Liver (tissue), 3 donors: ENCODE data around the gene PYGO2.

Source experiments
- EGR1 ChIP-seq, 2 donors: IDR thresholded peaks; 2 replicates each; pipeline ENCODE4 v1.6.1; 2016 to 2018; ENCODE audit warnings: antibody characterized with exemption in 2 of 2, low read depth in 2 of 2
- GABPA ChIP-seq, 2 donors: IDR thresholded peaks in 1 of 2; conservative IDR thresholded peaks in 1 of 2; 2 replicates each; pipeline ENCODE4 v1.6.1; 2016; ENCODE audit warnings: antibody characterized with exemption in 2 of 2, mild to moderate bottlenecking in 1 of 2, moderate library complexity in 1 of 2
- JUND ChIP-seq, 2 donors: IDR thresholded peaks; 2 replicates each; pipeline ENCODE4 v1.6.1; 2016; ENCODE audit warnings: antibody characterized with exemption in 2 of 2
- TF ChIP-seq, protein P1 (sequence below): fragments of 150-350 bp; IDR thresholded peaks from 2 replicates; pipeline ENCODE4 v1.5.1; 2017; ENCODE audit warnings: improper control_type of control experiment, low read depth, low read length; ENCODE audit not compliant: missing input control
- TF ChIP-seq, protein P2 (sequence below): IDR thresholded peaks from 2 replicates; pipeline ENCODE4 v1.6.1; 2016; ENCODE audit warnings: antibody characterized with exemption, mild to moderate bottlenecking
- donor health status: healthy.
- donor health status: healthy.

DNA sequence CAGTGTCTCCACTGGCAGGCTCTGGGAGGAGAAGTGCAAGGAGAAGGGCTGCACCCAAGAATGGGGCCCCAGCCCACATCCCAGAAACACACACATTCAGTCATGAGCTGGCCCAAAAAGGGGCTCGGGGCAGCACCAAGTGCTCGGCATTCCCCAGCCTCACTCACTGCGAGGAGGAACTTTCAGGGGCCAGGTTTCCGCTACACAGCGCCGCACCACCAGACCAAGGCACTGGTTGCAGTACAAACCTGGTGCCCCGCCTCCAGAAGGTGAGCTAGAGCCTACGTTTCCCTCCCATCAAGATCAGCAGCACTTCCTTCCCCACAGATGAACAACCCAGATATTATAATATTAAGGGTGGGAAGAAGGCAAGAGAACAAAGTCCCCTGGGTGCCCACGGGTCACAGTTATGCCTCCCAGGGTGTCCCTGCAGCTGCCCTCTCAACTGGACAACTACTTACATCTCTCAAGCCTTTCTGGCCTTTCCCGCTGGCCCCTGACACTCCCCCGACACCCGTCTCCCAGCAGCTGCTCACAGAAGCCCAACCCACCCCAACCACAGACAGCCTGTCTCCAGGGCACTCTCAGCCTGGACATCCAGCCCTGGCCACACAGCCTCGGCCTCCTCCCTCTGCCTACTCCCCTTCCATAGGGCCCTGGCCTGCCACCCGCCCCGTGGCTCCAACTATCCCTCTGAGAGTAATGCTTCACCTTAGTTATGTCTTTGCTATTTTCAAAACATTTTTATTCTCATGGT lies 9.5 kb downstream of the PYGO2 start:
- TF ChIP-seq, protein P1, sequence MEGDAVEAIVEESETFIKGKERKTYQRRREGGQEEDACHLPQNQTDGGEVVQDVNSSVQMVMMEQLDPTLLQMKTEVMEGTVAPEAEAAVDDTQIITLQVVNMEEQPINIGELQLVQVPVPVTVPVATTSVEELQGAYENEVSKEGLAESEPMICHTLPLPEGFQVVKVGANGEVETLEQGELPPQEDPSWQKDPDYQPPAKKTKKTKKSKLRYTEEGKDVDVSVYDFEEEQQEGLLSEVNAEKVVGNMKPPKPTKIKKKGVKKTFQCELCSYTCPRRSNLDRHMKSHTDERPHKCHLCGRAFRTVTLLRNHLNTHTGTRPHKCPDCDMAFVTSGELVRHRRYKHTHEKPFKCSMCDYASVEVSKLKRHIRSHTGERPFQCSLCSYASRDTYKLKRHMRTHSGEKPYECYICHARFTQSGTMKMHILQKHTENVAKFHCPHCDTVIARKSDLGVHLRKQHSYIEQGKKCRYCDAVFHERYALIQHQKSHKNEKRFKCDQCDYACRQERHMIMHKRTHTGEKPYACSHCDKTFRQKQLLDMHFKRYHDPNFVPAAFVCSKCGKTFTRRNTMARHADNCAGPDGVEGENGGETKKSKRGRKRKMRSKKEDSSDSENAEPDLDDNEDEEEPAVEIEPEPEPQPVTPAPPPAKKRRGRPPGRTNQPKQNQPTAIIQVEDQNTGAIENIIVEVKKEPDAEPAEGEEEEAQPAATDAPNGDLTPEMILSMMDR, result no peak
- TF ChIP-seq GABPA (IDR thresholded peaks at IDR 0.05 in 1 of 2, conservative IDR thresholded peaks at IDR 0.05 in 1 of 2), result no peak
- TF ChIP-seq EGR1 (IDR thresholded peaks at IDR 0.05; ENCODE audit: low read depth in 2 of 2), result no peak
- TF ChIP-seq, protein P2, sequence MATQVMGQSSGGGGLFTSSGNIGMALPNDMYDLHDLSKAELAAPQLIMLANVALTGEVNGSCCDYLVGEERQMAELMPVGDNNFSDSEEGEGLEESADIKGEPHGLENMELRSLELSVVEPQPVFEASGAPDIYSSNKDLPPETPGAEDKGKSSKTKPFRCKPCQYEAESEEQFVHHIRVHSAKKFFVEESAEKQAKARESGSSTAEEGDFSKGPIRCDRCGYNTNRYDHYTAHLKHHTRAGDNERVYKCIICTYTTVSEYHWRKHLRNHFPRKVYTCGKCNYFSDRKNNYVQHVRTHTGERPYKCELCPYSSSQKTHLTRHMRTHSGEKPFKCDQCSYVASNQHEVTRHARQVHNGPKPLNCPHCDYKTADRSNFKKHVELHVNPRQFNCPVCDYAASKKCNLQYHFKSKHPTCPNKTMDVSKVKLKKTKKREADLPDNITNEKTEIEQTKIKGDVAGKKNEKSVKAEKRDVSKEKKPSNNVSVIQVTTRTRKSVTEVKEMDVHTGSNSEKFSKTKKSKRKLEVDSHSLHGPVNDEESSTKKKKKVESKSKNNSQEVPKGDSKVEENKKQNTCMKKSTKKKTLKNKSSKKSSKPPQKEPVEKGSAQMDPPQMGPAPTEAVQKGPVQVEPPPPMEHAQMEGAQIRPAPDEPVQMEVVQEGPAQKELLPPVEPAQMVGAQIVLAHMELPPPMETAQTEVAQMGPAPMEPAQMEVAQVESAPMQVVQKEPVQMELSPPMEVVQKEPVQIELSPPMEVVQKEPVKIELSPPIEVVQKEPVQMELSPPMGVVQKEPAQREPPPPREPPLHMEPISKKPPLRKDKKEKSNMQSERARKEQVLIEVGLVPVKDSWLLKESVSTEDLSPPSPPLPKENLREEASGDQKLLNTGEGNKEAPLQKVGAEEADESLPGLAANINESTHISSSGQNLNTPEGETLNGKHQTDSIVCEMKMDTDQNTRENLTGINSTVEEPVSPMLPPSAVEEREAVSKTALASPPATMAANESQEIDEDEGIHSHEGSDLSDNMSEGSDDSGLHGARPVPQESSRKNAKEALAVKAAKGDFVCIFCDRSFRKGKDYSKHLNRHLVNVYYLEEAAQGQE, result no peak
- TF ChIP-seq JUND (IDR thresholded peaks at IDR 0.05), result no peak
